HG03575 (cell line): ENCODE results near the gene CRABP2.

Experiments
- ATAC-seq: cut with Tn5 transposase; IDR thresholded peaks from one replicate; pipeline ENCODE4 v1.9.1; 2021; ENCODE audit not compliant: unreplicated experiment, insufficient number of reproducible peaks, low FRiP score; ENCODE audit errors: extremely low read depth

Gene CRABP2

GRCh38 chr1:156662005-156662799, 43.2 kb downstream of the CRABP2 start:
- ATAC-seq: no peak

DNA sequence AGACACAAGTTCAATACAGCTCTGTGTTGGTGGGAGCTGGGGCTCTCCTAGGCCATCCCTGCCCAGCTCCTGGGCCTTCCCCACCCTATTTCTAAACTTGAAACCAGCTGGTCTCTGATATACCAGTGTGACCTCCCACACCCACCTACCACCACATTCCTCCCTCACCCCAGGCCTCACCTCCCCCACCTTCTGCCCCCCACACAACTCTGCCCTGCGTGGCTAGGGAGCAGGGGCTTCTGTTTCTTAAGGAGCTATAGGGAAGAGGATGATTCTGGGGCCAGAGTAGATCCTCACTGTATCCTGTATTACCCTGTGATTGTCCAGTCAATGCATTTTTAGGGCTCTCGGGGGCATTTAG, 44.7 kb downstream of the CRABP2 start:
- no peak for ATAC-seq

GRCh38 chr1:156659988-156660751, 45.2 kb downstream of the CRABP2 start:
- ATAC-seq: no peak

- ATAC-seq: no peak
Measured at GRCh38 chr1:156659661-156659987, 45.8 kb downstream of the CRABP2 start.

- no peak for ATAC-seq
Measured at GRCh38 chr1:156658945-156659574, 46.3 kb downstream of the CRABP2 start.

DNA sequence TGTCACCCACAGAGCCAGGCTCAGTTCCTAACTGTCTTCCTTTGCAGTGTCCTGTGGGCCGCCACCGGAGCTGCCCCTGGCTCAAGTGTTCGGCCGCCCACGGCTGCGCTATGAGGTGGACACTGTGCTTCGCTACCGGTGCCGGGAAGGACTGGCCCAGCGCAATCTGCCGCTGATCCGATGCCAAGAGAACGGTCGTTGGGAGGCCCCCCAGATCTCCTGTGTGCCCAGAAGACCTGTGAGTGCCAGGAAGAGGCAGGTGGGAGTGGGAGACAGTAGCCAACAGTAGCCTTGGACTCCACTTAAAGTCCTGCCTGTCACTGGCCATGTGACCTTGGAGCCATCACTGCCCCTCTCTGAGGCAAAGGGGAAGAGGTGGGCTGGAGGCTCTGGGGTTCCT, 46.9 kb downstream of the CRABP2 start:
- ATAC-seq: no peak

GRCh38 chr1:156657741-156658319, 47.6 kb downstream of the CRABP2 start:
- ATAC-seq: no peak

DNA sequence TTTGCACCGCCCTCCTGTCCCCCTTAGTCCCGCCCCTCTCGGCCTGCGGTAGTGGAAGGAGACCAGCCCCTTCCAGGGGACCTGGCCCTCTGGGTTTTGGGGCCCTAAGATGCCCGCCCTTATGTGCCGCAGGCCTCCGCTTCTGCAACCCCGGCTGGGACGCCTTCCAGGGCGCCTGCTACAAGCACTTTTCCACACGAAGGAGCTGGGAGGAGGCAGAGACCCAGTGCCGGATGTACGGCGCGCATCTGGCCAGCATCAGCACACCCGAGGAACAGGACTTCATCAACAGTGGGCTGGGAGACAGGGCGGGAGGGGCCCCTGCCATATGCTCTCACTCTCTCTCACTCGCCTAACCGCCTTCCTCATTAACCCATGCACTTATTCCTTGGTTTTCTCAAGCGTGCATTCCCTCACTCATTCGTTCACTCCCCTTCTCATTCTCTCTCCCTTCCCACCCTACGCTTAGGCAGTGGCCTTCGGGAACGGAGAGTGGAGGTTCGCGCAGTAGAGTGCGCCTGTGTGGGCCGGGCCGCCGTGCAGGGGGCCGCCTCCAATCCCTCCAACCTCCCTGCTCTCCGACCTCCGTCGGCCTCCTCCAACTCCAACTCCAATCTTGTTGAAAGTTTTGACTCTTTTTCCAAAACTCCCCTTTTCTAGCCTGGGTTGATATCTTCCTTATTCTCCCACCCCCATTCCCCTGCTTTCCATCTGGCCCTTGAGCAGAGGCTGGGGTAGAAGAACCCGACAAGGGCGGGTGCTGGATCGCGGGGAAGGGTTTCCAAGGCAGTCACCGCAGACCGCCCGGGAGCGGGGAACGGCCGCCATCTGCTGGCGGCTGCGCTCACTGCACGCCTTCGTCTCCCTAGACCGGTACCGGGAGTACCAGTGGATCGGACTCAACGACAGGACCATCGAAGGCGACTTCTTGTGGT, 48.3 kb downstream of the CRABP2 start:
- ATAC-seq: no peak

- ATAC-seq: no peak
Measured at GRCh38 chr1:156655904-156656516, 49.4 kb downstream of the CRABP2 start.

- no peak for ATAC-seq
Measured at GRCh38 chr1:156655151-156655903, 50.1 kb downstream of the CRABP2 start.

DNA sequence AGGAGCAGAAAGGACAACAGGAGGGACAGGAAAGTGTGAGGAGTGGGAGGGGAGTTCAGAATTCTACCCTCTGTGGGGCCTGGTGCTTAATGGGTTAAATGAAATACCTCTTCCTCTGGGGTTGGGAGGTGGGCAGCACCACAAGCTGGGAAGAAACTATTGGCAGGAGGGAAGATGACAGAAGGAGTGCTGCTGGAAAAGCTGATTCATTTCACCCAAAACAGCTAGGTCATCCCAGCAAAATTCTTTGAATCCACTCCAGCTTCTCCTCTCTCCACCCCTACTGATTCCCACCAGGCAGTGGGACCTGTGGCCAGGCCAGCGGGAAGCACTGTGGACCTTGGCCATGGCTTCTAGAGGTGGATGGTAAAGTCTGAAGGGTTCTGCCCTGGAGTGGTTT, 50.7 kb downstream of the CRABP2 start:
- ATAC-seq: no peak

- ATAC-seq: no peak
Measured at GRCh38 chr1:156652992-156653355, 52.4 kb downstream of the CRABP2 start.

DNA sequence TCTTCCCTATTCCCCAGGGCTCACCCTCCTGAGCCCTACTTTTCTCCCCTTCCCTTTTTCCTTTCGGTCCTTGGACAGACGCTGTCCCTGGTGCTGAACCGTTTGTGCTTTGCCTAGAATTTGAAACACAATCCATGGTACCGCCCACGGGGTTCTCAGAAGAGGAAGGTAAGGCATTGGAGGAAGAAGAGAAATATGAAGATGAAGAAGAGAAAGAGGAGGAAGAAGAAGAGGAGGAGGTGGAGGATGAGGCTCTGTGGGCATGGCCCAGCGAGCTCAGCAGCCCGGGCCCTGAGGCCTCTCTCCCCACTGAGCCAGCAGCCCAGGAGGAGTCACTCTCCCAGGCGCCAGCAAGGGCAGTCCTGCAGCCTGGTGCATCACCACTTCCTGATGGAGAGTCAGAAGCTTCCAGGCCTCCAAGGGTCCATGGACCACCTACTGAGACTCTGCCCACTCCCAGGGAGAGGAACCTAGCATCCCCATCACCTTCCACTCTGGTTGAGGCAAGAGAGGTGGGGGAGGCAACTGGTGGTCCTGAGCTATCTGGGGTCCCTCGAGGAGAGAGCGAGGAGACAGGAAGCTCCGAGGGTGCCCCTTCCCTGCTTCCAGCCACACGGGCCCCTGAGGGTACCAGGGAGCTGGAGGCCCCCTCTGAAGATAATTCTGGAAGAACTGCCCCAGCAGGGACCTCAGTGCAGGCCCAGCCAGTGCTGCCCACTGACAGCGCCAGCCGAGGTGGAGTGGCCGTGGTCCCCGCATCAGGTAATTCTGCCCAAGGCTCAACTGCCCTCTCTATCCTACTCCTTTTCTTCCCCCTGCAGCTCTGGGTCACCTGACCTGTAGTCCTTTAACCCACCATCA, 53.0 kb downstream of the CRABP2 start:
- no peak for ATAC-seq
